Measurements from ENCODE around the gene PLCL1.
"Not testable (repeated sequence)": the region's sequence is repeated elsewhere in the genome, so short reads cannot be mapped to it uniquely, and the experiment has no call there.

The PLCL1 gene

DNA sequence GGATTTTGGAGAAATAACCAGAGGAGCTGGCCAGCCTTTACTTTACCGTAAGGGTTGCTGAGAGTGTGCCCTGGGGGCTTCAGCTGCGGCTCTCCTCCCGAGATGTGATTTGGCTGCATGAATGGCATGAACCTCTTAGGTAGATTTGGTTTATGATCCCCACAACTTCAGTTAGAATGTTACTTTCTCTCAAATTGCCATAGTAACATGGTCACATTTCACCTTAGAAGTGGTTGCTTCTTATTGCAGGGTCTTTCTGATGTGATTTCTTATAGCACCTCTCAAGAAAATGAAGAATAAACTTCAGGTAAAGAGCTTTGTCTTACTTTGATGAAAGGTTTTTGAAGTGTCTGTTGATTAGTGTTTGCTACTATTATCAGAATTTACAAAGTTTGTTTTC is 5.6 kb downstream of the PLCL1 start:
- no peak for DNase-seq (ENCODE audit: low read depth in 2 of 2)

DNA sequence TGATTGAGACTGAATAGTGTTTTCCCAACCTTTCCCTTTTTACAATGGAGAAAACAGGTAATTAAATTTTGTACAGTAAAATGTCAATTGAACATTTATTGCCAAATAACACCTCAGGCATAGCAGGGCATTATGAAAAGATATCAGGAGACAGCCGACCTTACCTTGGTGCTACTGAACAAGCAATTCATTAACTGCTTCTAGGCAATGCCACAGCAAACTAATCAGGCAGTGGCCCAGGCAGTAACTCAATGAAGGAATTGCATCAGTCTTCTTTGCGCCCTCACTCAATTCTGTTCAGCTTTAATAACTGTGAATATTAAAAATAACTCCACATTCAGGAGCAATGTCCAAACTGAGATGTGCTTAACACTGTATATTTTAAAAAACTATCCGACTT is 6.1 kb downstream of the PLCL1 start:
- DNase-seq (ENCODE audit: low read depth in 2 of 2), result no peak

DNA sequence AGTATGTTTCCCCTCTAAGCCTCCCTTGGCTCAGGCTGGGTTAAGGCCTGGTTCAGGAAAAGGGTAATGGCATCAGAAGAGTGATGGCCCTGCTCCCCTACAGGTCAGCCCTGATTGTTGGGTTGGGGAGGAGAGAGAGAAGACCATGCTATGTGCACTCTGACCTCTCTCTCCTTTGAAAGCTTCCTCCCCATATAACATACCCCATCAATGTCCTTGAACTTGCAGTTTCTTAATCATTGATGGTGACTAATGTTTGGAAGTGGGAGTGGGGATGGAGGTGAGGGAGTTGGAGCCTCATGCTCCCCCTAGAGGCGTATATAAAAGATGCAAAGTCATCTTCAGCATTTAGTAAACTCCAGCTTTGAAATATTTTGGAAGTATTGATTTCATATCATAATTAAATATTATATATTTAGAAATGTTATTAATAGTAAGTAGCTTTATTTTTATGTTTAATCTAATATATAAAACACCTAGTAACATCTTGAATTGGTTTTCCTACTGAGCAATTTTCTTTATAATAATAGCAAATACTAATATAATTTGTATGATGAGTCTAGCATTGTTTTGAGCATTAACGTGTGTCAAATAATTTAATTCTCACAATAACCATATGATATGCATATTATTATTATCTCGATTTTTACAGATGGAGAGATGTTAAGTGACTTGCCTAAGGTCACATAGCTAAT is 8.8 kb downstream of the PLCL1 start:
- DNase-seq (ENCODE audit: low read depth in 2 of 2), result no peak

DNA sequence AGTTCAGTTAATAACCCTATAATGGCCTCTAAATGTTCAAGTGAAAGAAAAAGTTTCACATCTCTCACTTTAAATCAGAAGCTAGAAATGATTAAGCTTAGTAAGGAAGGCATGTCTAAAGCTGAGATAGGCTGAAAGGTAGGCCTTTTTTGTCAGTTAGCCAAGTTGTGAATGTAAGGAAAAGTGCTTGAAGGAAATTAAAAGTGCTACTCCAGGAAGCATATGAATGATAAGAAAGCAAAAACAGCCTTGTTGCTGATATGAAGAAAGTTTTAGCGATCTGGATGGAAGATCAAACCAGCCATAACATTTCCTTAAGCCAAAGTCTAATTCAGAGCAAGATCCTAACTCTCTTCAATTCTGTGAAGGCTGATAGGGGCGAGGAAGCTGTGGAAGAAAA is 10.1 kb downstream of the PLCL1 start:
- no peak for DNase-seq (ENCODE audit: low read depth in 2 of 2)

DNA sequence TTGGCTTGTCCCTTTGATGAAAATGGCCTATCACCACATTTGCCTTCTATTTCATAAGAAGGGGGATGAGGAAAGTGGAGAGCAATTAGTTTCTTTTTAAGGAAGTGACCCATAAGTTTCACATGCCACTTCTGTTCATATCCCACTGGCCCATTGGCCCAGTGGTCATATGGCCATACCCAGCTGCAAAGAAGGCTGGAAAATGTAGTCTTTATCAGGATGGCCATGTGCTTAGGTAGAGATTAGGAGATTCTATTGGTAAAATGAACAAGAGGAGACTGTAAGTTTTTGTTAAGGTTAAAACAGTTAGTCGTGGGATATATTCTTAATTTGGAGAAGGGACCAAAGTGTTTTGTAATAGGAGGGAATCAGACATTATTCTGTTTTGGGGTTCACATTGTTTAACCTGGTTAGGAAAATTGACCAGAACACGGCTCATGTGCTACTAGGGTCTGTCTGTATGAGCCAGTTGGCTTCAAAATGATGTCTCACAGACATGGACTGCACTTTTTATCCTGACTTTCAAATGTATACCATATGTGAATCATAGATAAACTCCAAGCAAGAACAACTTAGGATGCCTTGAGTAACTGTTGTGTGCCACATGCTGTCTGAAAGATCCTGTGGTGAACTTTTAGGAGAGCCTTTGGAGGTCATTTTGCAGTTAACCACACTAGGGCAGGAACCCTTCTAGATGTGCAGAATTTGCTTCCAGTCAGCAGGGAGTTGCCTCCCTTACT is 17.3 kb downstream of the PLCL1 start:
- DNase-seq (ENCODE audit: low read depth in 2 of 2), result no peak

DNA sequence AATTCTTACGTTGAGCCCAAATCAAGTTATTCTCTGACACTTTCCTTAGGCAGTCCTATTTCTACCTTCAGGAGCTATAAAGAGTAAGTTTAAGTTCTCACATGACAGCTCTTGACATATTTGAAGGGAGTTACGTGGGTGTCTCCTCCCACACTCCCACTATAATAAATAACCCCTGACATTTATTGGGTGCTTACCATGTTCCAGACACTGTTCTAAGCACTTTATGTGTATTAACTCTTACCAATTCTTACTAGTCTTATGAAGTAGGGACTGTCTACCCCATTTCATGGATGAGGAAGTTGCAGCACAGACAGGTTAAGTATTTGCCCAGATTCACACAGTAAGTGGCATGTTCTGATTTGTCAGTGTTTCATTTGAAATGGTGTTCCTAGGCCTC is 17.9 kb downstream of the PLCL1 start:
- DNase-seq (ENCODE audit: low read depth in 2 of 2), result no peak

DNA sequence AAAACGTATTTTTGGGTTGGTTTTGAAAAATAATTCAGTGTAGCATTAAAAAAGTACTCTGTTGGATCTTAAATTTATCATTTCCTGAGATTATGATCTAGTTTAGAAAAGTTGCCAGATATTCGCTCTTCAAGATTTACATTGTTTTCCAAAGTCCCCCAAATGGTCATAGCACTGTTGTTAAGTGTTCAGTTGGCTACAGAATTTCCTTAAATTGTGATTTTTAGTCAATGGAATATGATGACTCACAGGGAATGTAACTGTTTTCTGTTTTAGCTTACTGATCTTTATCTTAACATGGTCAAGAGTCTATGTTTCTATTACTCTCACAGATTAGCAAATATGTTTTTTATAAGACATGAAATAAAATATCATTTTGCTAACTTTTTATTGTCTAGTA is 23.2 kb downstream of the PLCL1 start:
- no peak for DNase-seq (ENCODE audit: low read depth in 2 of 2)

DNA sequence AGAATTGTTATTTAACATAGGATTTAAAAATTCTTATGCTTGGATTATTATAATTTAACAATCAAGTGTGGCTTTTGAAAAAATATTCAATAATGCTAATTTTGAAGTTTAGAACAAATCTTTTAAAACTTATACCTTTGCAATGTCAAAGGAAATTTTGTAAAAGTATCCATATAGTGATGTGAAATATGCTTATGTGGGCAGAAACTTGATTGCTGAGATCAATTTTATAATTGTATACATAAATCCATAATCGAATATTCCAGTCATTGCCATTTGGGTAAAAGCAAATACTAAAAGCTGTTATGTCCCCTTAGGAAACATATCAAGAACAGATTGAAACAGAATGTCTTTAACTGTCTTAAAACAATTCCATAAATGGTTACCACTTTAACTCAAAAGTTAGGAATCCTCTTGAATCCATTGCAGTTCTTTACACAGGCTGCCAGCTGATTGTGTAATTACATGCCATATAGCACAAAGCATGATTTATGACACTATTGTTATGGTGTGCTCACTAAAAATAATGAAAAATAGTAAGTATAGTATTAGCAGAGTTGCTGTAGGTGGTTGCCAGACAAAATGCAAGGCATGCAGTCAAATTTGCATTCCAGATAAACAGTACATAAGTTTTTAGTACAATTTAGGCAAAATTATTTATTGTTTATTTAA is 24.2 kb downstream of the PLCL1 start:
- no peak for DNase-seq (ENCODE audit: low read depth in 2 of 2)

DNA sequence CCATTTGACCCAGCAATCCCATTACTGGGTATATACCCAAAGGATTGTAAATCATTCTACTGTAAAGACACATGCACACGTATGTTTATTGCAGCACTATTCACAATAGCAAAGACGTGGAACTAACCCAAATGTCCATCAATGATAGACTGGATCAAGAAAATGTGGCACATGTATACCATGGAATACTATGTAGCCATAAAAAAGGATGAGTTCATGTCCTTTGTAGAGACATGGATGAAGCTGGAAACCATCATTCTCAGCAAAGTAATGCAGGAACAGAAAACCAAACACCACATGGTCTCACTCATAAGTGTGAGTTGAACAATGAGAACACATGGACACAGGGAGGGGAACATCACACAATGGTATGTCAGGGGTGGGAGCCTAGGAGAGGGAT is 30.4 kb downstream of the PLCL1 start:
- not testable (repeated sequence) for DNase-seq (ENCODE audit: low read depth in 2 of 2)

DNA sequence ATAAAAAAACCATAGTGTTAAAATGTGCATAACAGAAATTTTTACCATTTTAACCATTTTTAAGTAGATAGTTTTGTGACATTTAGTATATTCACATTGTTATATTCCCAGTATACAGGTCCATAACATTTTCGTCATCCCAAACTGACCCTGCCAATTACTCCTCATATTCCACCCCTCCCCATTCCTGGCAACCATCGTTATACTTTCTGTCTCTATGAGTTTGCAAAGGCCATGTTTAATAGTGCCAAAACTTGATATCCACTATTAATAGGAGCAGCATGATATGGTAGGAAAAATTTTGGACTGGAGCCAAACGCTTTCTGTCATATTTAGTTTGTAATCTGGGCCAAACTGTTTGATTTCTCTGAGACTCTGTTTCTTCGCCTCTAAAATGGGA is 30.9 kb downstream of the PLCL1 start:
- no peak for DNase-seq (ENCODE audit: low read depth in 2 of 2)

DNA sequence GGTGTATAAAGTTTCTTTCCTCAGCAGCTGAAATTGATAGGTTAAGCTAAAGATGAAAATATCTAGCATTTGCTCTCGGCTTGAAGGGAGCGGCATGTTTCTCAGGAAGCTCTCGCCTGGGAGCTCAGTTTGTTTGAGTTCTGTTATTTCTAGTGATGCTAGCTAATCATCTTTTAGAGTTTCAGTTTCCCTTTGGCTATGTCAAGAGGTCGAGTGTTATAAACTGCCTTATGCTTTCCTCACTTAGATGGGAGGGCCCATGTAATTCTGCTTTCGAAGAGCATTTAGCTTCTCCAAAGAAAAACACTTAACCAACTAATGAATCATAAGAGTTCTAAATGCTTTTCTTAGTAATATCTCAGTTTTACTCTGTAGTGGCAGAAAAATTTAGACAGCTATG is 33.6 kb downstream of the PLCL1 start:
- no peak for DNase-seq (ENCODE audit: low read depth in 2 of 2)

DNA sequence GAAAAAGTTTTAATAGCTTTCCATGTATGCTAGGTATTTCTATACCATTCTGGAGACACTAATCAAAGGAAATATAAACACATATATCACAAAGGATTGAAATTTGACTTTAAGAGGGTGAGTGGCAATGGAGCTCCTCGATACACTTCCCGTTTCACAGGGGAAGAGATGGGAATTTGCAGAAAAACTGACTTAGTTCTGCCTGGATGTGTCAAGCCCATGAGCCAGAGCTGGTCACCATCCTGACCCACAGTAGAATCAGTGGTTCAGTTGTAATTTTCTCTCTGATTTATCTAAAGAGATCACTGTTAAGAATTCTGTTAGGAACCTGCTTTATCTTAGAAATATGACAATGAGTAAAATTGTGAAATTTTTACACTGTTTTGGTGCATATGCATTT is 34.2 kb downstream of the PLCL1 start:
- DNase-seq (ENCODE audit: low read depth in 2 of 2), result no peak

DNA sequence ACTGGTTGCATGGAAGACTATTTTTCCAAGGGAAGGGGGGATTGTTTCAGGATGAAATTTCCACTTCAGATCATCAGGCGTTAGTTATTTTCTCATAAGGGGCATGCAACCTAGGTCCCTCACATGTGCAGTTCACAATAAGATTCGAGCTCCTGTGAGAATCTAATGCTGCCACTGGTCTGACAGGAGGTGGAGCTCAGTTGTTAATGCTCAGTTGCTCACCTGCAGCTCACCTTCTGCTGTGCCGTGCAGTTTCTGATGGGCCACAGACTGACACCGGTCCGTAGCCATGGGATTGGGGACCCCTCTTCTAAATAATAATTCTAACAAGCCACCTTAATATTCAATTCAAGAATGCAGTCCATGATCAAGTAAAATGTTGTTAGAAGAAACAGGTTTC is 34.9 kb downstream of the PLCL1 start:
- DNase-seq (ENCODE audit: low read depth in 2 of 2), result no peak

DNA sequence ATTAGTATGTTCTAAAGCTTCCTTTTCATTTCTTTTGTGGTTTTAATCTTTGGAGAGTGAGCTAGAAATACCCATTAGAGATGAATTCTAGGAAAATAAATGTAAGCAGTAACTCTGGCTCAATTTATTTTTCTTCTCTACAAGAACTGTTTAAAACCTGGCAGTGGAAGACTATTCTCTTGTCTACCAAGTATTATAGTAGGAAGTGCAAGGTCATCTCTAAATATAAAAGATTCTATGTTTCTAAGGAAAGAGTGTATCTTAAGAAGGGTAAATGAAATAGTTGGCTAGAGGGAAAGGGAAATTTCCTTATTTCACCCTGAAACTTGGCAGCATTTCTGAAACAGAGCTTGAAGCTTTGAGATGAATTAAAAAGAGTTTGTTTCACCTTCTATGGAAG is 35.5 kb downstream of the PLCL1 start:
- no peak for DNase-seq (ENCODE audit: low read depth in 2 of 2)

DNA sequence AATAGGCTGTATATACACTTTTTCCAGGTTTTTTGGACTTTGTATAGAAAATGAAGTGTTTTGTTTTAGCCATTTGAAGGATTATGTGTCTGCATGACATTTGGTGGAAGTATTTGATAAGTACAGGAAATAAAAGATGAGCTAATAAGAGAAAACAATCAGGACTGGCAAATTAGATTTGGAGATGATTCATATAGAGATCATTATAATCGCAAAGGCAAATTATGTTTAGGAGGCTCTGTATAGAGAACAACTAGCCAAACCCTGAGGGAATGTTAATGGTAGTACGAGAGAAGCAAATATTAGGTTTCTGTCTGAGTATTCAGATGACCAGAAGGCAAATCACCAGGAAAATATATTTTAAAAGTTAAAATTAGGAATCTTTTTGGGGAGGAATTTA is 41.7 kb downstream of the PLCL1 start:
- no peak for DNase-seq (ENCODE audit: low read depth in 2 of 2)

DNA sequence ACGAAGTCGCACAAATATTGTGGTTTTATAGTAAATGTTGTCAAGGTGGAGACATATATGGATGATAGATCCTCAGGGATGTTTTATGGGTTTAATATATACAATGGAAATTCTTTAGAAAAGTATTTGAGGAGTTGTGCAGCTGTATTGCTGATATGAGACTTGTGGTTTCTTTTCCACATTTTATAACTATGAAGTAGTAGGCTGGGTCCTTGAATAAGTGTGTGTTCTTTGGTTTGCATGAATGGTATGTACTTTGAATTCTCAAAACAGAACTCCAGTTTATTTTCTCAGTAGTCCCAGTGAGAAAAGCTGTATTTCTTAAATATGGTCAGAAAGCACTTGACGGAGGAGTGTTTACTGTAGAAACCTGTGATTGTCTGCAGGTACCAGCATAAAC is 42.4 kb downstream of the PLCL1 start:
- DNase-seq (ENCODE audit: low read depth in 2 of 2), result no peak

DNA sequence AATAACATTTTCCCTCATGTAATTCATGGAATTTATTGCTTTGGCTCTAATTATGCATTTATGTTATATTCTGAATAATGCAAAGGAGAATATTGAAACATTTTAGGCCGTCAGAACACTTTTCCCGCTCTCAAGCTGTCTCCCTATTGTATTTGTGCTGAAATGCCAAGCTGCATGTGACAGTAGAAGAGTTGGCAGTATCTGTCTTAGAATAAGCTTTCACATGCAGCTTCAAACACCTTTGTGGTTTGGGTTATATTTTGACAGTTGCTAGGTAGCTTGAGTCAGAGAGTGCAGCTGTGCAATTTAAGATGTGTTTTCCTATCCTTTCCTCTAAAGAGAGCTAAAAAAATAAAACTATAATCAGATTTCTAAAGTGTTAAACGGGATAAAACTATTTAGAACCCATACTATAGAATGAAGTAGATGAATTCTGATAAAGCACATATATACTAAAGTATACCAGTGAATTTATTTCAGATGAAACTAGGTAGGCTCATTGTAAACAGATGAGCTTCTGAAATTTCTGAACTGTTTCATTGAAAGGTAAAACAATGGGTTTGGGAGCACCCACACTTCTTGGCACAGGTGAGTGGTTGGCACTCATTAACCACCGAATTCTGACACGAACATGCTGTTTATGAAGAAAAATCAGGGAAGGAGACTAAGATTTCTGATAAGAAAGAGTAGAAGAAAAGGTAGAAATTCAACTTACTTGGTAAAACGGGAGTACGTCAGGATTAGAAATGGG is 43.4 kb downstream of the PLCL1 start:
- no peak for DNase-seq (ENCODE audit: low read depth in 2 of 2)

DNA sequence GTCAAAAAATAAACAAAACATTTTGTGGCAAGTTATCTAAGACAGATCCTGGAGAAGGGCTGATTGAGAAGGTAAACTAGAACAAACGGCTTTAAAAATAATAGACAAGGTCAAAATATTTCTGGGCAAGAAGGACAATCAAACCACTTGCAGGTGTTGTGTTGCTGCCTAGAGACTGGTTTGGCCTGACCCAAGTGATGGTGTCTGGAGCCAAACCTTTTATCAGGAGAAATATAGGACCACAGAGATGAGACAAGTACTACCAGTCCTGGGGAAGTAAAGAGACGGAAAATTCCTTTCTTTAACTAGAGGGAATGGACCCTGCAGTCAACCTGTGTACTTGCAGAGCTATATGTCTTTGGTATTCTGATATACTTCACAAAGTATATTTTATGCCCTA is 44.2 kb downstream of the PLCL1 start:
- no peak for DNase-seq (ENCODE audit: low read depth in 2 of 2)

DNA sequence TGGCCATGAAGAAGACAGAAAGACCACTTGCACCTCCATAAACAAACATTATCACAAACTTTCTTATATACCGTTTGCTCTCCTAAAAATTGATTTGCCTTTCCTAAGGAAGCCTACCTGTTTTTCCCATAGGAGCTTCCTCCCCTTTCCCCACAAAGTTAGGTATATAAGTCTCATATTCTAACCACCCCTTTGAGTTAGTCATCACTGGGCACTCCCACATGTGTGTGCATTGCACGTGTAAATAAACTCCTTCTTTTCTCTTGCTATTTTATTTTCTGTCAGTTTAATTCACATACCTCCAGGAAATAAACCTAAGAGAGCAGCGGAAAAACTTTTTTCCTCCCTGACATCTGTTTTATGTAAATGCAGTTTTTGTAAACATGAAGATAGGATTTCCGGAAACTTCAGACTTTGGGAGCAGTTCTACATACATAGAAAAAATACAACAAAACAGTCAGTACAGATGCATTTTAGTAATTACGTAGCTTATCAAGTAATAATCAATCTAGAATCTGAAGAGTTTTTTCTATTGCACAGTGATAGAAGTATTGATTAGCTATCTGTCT is 46.6 kb downstream of the PLCL1 start:
- DNase-seq (ENCODE audit: low read depth in 2 of 2), result no peak

DNA sequence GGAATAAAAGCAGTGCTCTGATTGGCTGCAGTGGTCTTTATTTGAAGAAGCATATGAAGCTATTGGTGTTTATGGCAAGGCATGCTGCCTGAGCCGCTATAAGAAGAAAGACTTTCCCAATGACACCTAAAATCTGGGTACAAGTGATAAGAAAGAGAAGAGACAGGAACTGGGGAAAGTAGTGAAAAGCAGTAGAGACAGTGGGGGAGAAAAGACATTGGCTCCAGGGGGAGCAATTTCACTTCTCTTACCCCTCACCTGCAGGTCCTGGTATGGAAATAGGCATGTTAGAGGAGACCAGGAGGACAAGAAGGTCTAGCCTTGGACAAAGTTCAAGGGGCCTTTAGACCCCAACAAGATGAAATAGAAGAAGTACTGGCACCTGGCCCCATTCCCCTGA is 47.1 kb downstream of the PLCL1 start:
- DNase-seq (ENCODE audit: low read depth in 2 of 2), result no peak

DNA sequence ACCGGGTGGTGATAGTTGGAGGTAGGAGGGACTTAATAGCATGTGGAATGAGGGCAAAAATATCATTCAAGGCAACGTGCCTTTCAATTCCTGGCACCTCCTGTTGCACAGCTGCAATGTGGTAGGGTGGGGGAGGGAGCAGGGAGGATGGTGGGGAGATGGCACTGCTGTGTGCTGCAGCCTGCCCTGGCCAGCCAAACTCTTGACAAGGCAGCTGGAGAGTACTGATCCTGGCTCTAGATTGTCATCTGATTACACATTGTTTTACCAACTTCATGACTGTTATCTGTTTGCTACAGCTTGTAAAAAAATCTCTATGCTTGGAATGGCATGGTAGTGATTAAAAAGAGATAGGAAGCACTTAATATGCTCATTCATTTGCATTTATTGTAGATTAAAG is 47.7 kb downstream of the PLCL1 start:
- DNase-seq (ENCODE audit: low read depth in 2 of 2), result no peak

DNA sequence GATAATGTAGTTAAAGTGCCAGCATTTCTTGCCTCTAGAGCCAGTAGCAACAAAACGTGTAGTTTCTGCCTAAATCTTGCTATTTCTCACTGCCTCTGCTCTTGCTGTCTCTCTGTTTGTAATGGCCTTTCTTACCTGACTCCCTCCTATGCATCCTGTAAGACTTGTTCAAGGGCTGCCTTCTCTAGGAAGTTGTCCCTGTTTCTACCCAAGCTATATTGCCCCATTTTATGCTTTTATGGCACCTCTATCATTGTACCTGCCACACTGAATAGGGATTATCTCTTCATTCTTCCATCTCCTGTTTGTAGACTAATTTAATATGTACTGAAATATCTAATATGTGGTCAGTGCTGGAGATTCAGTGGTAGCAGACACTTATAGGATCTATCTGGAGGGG is 49.2 kb downstream of the PLCL1 start:
- no peak for DNase-seq (ENCODE audit: low read depth in 2 of 2)
